ENCODE results near the gene SYTL3.
A peak's percentile ranks its signal among the peaks of the same experiment; 100 is the strongest.
"Not testable (repeated sequence)": the region's sequence is repeated elsewhere in the genome, so short reads cannot be mapped to it uniquely, and the experiment has no call there.

The SYTL3 gene

DNA sequence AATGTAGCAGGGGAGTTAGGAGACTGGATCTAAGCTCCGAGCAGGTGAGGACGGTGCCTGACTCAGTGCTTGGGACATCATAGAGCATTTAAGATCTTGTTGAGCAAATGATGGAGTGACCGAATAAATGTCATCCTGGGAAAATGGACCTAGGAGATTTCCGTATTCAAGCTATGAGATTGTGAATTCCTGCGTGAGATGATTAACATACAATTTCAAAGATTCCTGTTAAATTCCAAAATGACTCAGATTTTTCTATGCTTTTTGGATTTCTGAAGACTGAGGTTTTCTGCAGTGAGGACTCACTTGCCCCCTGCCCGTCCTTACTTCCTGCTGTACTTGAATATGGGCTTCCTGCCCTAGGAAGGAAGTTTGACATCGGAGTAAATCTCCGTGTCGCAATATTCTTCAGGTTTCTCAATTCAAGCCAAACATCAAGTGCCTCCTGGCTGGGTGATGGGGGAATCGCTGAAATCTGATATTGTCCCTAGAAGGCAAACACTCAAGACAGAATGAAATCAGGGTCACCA is 5.2 kb downstream of the SYTL3 start:
- TF ChIP-seq, protein P1, sequence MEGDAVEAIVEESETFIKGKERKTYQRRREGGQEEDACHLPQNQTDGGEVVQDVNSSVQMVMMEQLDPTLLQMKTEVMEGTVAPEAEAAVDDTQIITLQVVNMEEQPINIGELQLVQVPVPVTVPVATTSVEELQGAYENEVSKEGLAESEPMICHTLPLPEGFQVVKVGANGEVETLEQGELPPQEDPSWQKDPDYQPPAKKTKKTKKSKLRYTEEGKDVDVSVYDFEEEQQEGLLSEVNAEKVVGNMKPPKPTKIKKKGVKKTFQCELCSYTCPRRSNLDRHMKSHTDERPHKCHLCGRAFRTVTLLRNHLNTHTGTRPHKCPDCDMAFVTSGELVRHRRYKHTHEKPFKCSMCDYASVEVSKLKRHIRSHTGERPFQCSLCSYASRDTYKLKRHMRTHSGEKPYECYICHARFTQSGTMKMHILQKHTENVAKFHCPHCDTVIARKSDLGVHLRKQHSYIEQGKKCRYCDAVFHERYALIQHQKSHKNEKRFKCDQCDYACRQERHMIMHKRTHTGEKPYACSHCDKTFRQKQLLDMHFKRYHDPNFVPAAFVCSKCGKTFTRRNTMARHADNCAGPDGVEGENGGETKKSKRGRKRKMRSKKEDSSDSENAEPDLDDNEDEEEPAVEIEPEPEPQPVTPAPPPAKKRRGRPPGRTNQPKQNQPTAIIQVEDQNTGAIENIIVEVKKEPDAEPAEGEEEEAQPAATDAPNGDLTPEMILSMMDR (conservative IDR thresholded peaks at IDR 0.05), result no peak
- no peak overlapping the region for H3K27ac ChIP-seq

DNA sequence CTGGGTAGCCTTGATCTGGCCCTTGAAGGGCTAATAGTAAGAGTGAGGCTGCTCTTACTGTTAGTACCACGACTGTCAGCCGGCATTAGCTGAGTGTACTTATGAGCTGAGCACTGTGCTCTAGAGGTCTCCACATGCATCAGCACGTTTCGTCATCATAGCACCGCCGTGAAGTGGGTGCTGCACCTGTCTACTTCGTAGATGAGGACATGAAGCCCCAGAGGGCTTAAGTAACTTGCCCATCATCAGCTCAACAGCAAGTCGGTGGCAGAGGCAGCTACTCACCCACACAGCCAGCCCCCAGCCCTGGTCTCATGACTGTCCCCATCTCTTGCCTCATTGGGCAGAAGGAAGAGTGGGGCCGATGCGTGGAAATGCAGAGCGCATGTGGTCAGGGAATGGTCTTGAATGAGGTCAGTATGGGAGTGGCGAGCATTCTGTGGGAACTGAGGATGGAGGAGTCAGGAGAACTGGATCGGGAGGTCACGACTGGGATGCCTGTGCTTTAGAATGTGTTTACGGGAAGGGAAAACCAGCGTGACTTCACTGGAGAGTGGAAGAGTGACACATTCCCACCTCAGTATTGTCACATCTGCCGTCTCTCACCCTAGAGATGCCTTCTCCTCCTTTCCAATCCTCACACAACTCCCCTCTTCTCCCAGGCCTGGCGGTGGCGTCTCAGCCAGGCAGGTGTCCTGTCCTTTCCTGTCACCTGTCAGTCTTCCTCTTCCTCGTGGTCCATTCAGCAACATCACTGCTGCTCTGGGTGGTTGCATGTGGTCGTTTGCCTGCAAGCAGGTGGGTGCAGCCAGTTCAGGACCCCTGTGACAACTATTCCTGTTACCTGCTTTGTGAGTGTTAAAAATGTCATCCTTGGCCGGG is 6.0 kb downstream of the SYTL3 start:
- TF ChIP-seq, protein P1 (conservative IDR thresholded peaks at IDR 0.05), result no peak
- no peak overlapping the region for H3K27ac ChIP-seq

DNA sequence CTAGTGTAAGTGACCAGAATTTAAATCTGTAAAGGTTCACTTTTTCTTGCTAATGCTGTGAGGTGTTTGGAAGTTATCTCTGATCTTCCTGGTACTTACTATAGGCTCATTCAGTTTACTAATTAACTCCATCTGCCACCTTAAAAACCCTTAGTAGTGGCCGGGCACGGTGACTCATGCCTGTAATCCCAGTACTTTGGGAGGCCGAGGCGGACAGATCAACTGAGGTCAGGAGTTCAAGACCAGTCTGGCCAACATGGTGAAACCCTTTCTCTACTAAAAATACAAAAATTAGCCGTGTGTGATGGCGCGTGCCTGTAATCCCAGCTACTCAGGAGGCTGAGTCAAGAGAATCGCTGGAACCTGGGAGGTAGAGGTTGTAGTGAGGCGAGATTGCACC is 7.1 kb downstream of the SYTL3 start:
- not testable (repeated sequence) for H3K27ac ChIP-seq

DNA sequence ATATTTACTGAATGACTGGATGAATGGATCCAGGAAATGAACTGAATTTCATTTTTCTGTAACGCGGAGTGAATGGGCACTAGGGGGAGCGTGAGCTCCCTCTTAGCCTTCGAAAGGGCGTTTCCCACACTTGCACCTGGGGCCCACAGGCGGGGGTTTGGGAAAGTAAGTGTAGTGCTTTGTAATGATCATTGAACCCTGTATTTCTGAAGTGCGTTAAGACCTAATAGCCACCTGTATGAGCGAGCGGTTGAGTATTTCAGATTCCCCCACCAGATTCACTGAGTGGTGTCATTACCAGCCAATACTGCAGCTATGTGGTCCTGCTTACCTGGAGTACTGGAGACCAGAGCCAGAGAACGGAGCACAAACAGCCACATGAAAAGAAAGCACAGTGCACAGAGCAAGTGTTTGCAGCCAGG is 10.5 kb downstream of the SYTL3 start:
- TF ChIP-seq, protein P1 (conservative IDR thresholded peaks at IDR 0.05), result peak; percentile 65
- H3K27ac ChIP-seq, result no peak overlapping the region

DNA sequence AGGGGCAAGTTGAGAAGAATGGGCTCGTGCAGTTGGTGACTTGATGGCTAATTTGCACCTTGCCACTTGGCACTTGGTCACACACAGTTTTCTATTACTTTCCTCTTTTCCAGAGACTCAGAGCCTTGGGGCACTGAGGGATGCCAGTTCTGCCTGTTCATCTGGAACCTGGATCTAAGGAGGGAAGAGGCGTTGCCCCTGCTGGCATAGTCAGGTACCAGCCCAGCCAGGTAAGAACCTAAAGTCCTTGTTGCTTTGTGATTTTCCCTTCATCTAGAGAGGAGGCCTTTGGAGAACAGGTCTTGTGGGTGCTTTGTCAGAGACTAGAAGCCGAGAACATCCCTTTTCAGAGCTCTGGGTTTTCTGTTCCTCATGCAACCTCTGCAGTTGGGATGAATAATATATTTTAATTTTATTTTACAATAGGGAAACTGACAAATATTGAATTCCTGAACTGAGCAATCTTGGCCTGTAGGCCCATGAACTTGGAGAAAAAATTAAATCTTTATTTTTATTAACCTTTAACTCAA is 11.4 kb downstream of the SYTL3 start:
- H3K27ac ChIP-seq, result no peak overlapping the region

DNA sequence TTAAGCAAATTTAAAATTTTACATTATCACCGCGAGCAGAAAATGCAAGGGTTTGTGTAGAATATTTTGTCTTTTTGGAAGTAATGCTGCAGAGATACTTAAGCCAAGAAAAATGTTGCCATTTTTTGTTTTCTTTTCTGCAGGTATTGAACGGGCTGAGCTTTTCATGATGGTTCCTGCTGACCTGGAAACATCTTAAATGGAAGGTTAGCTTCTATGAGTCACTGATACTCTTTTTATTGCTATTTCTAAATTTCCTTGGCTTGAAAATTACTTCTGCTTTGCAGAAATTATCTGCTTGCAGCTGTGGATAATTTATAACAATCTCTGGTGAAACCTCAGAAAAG is 12.7 kb downstream of the SYTL3 start:
- TF ChIP-seq, protein P1 (conservative IDR thresholded peaks at IDR 0.05), result no peak
- peak overlapping the region; percentile 85 for H3K27ac ChIP-seq

More for the DNA sequence above, 11.4 kb downstream of the SYTL3 start:
- TF ChIP-seq, protein P1 (conservative IDR thresholded peaks at IDR 0.05), result no peak; the same call in 1 of the 2 replicates

DNA sequence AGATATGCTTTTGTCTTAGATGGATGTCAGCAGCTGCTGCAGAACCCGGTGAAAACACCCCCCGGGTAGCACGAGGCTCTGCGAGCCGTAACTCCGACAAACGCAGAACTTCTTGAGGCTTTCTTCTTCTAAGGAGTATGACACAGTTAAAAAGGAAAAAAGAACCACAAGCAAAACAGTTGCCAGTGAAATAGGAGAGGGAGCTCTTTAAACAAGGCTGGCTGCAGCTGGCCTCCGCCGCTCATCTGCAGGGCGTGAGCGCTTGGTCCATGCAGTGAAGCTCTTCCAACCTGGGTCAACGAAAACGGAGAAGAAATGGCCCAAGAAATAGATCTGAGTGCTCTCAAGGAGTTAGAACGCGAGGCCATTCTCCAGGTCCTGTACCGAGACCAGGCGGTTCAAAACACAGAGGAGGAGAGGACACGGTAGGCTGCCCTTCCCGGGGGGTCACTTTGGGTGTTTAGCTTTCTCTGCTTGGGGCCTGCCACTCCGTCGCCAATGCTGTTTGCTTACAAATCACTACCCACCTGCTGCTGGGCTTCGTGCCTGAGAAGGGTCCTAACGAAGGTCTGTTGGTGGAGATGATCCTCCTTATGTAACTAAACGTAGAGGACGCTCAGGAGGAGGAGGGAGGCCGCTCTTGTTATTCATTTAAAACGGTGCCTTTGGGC is 13.2 kb downstream of the SYTL3 start:
- TF ChIP-seq, protein P1 (conservative IDR thresholded peaks at IDR 0.05), result no peak
- peak overlapping the region; percentile 85 for H3K27ac ChIP-seq
